Caco-2 (cell line): ENCODE measurements around the gene PPM1G. TPM values are rescaled to one million over a fixed set of nuclear protein-coding genes. Genes with fewer than 3 reads are reported as not detected.
A peak's percentile ranks its signal among the peaks of the same experiment; 100 is the strongest.

Experiments
- BruUV-seq: library from RNA; stranded (reverse); fragments of 400-500 nt; replicated peaks from 2 replicates; lab custom pipeline; 2021; lab: Mats Ljungman, UMichigan
- CTCF ChIA-PET: fragments of 300-600 bp; sonication (Branson Sonifier 250); formaldehyde crosslinking; loops from one replicate; lab custom pipeline; 2022; ENCODE audit warnings: antibody characterized with exemption; lab: Charles Lee
- POLR2A ChIA-PET: fragments of 300-600 bp; sonication (Branson Sonifier 250); formaldehyde crosslinking; loops from one replicate; lab custom pipeline; 2022; ENCODE audit warnings: antibody characterized with exemption; lab: Charles Lee
- DNase-seq, 2 experiments: peaks; one replicate each; pipeline versions ENCODE4 v3.0.0 to v3.0.0-alpha.2; 2020 to 2022
- H3K27me3 ChIP-seq: replicated peaks from 2 replicates; pipeline ENCODE4 v1.6.0; 2011; ENCODE audit warnings: low read length; ENCODE audit not compliant: control insufficient read depth, insufficient read depth
- H3K36me3 ChIP-seq: 2 replicates; pipeline ENCODE4 v1.5.1; 2011; ENCODE audit warnings: low read length; ENCODE audit not compliant: control insufficient read depth, insufficient read depth
- H3K4me1 ChIP-seq: fragments of 250-450 bp; sonication (Bioruptor Pico); 2 replicates; pipeline ENCODE4 v1.5.1; 2020; ENCODE audit warnings: mild to moderate bottlenecking
- H3K4me3 ChIP-seq: 2 replicates; pipeline ENCODE4 v1.5.1; 2011; ENCODE audit warnings: low read depth, mild to moderate bottlenecking, control low read depth, low read length
- H3K9me3 ChIP-seq: fragments of 250-450 bp; sonication (Bioruptor Pico); 2 replicates; pipeline ENCODE4 v1.5.1; 2020; ENCODE audit warnings: mild to moderate bottlenecking, moderate library complexity
- H3K27ac Mint-ChIP-seq: one replicate; pipeline ENCODE4 v1.8.0; 2022; ENCODE audit warnings: mixed read lengths; ENCODE audit not compliant: unreplicated experiment
- H3K27me3 Mint-ChIP-seq: one replicate; pipeline ENCODE4 v1.8.0; 2022; ENCODE audit warnings: mixed read lengths; ENCODE audit not compliant: insufficient read depth, unreplicated experiment
- H3K36me3 Mint-ChIP-seq: one replicate; pipeline ENCODE4 v1.8.0; 2022; ENCODE audit warnings: mild to moderate bottlenecking, mixed read lengths; ENCODE audit not compliant: insufficient read depth, unreplicated experiment
- H3K4me1 Mint-ChIP-seq: one replicate; pipeline ENCODE4 v1.8.0; 2022; ENCODE audit warnings: low read depth, mixed read lengths; ENCODE audit not compliant: unreplicated experiment
- H3K4me3 Mint-ChIP-seq: one replicate; pipeline ENCODE4 v1.8.0; 2022; ENCODE audit warnings: mild to moderate bottlenecking, moderate library complexity, mixed read lengths; ENCODE audit not compliant: unreplicated experiment
- H3K9me3 Mint-ChIP-seq: one replicate; pipeline ENCODE4 v1.8.0; 2022; ENCODE audit warnings: mixed read lengths; ENCODE audit not compliant: unreplicated experiment
- CTCF ChIP-seq, 2 experiments: fragments of 200-600 bp in 1 of 2; IDR thresholded peaks; 1 replicate in 1 of 2; 2 replicates in 1 of 2; pipeline versions ENCODE4 v1.5.1 to v1.8.0; 2011 to 2022; ENCODE audit warnings: antibody characterized with exemption in 1 of 2, control low read depth in 1 of 2, inconsistent platforms in 1 of 2, low read depth in 1 of 2, low read length in 1 of 2, mild to moderate bottlenecking in 1 of 2, moderate library complexity in 1 of 2; ENCODE audit not compliant: insufficient read depth in 1 of 2, severe bottlenecking in 1 of 2, unreplicated experiment in 1 of 2
- intact Hi-C: fragments of 100-400 bp; cut with micrococcal nuclease; formaldehyde crosslinking; loops from one replicate; pipeline ENCODE4 v1.10.0; 2022; ENCODE audit not compliant: unreplicated experiment
- total RNA-seq: library from RNA; stranded (reverse); gene quantifications from 2 replicates; pipeline ENCODE4 v1.2.3, GENCODE V29; 2022

PPM1G gene
- total RNA-seq, 1 experiment from 2014 or later, result 140 TPM

- Mint-ChIP-seq H3K4me1 (peaks cover 31% of the 10 kb centered on the region), H3K27me3 (no peaks in the 10 kb centered on the region), H3K9me3 (no peaks in the 10 kb centered on the region), H3K27ac (peak overlapping the region; percentile 96), H3K36me3 (peaks cover 85% of the 10 kb centered on the region), H3K4me3 (peak overlapping the region; percentile 74)
- no peaks in the 10 kb centered on the region for H3K27me3 ChIP-seq
- H3K4me3 ChIP-seq, result peak overlapping the region; percentile 85
- ChIA-PET CTCF (interaction anchor here (0.6 to 1.9 kb wide), 10 partner anchors 11 to 146 kb away, joined by 3 to 12 read pairs (median 3); partner anchors contain the start of genes GTF3C2, NRBP1, SLC30A3 and ZNF513), POLR2A (interaction anchor here (0.5 to 2.1 kb wide), 5 partner anchors 11 to 47 kb away, joined by 3 to 8 read pairs (median 5); partner anchors contain the start of genes GTF3C2, PPM1G and ZNF513)
- BruUV-seq, result TSS peak; percentile 44
- TF ChIP-seq CTCF (IDR thresholded peaks at IDR 0.05; ENCODE audit: insufficient read depth in 1 of 2, low read depth in 1 of 2, low read length in 1 of 2, severe bottlenecking in 1 of 2, unreplicated experiment in 1 of 2), result no peak
- peaks cover 17% of the 10 kb centered on the region for H3K4me1 ChIP-seq
- H3K36me3 ChIP-seq, result peaks cover 6% of the 10 kb centered on the region
- no peaks in the 10 kb centered on the region for H3K9me3 ChIP-seq
- DNase-seq, result peak in 1 of 2 experiments; percentile 59
- intact Hi-C loops, result loop anchor here (1.0 to 2.0 kb wide), 4 partner anchors 11 to 59 kb away; partner anchors contain the start of genes GTF3C2, NRBP1 and ZNF513
Observed at GRCh38 chr2:27369471-27370025, 39.8 kb downstream of the PPM1G start.

GRCh38 chr2:27363933-27364332 is 45.5 kb downstream of the PPM1G start:
- TF ChIP-seq CTCF (IDR thresholded peaks at IDR 0.05; ENCODE audit: insufficient read depth in 1 of 2, low read depth in 1 of 2, low read length in 1 of 2, severe bottlenecking in 1 of 2, unreplicated experiment in 1 of 2), result no peak
- Mint-ChIP-seq H3K4me1 (peaks cover 7% of the 10 kb centered on the region), H3K36me3 (peaks cover 59% of the 10 kb centered on the region), H3K4me3 (no peak overlapping the region), H3K27me3 (no peaks in the 10 kb centered on the region), H3K9me3 (no peaks in the 10 kb centered on the region), H3K27ac (no peak overlapping the region)
- intact Hi-C loops, result no loop called here
- no TSS peak for BruUV-seq
- POLR2A ChIA-PET, result no interaction called here
- no peak overlapping the region for H3K4me3 ChIP-seq
- CTCF ChIA-PET, result no interaction called here
- no peaks in the 10 kb centered on the region for H3K27me3 ChIP-seq
- H3K9me3 ChIP-seq, result no peaks in the 10 kb centered on the region
- H3K36me3 ChIP-seq, result peaks cover 4% of the 10 kb centered on the region
- no peaks in the 10 kb centered on the region for H3K4me1 ChIP-seq
- DNase-seq, result no peak

- H3K9me3 Mint-ChIP-seq, result no peaks in the 10 kb centered on the region
- Histone ChIP-seq H3K9me3 (no peaks in the 10 kb centered on the region), H3K4me1 (no peaks in the 10 kb centered on the region), H3K36me3 (peaks cover 4% of the 10 kb centered on the region), H3K27me3 (no peaks in the 10 kb centered on the region), H3K4me3 (no peak overlapping the region)
- DNase-seq, result no peak
- intact Hi-C loops, result no loop called here
- no peak overlapping the region for H3K27ac Mint-ChIP-seq
- no peaks in the 10 kb centered on the region for H3K4me1 Mint-ChIP-seq
- peaks cover 62% of the 10 kb centered on the region for H3K36me3 Mint-ChIP-seq
- POLR2A ChIA-PET, result no interaction called here
- TF ChIP-seq CTCF (IDR thresholded peaks at IDR 0.05; ENCODE audit: insufficient read depth in 1 of 2, low read depth in 1 of 2, low read length in 1 of 2, severe bottlenecking in 1 of 2, unreplicated experiment in 1 of 2), result no peak
- no peaks in the 10 kb centered on the region for H3K27me3 Mint-ChIP-seq
- no peak overlapping the region for H3K4me3 Mint-ChIP-seq
- CTCF ChIA-PET, result interaction anchor here (0.5 kb wide), 1 partner anchor 10 kb away, joined by 3 read pairs; no protein-coding TSS in a partner anchor
- BruUV-seq, result no TSS peak
Observed at GRCh38 chr2:27362678-27363420, 46.5 kb downstream of the PPM1G start.
